ENCODE measurements around the gene AEBP1.

AEBP1 gene

GRCh38 chr7:44149571-44150465, 45.7 kb downstream of the AEBP1 start:
- Histone ChIP-seq H3K4me1 (ENCODE audit: control insufficient read depth, insufficient read depth, low read length) (peaks cover 24% of the 10 kb centered on the region), H3K4me3 (ENCODE audit: low read depth, low read length) (no peak overlapping the region), H3K36me3 (ENCODE audit: control insufficient read depth, insufficient read depth, low read length) (no peaks in the 10 kb centered on the region), H3K27me3 (ENCODE audit: control insufficient read depth, insufficient read depth, low read length) (peaks cover 18% of the 10 kb centered on the region), H3K9me3 (ENCODE audit: control insufficient read depth, insufficient read depth, low read depth, low read length) (no peaks in the 10 kb centered on the region), H3K27ac (ENCODE audit: low read depth, low read length) (no peak overlapping the region), H3K9ac (ENCODE audit: low read length) (no peak overlapping the region)

- Histone ChIP-seq H3K27ac (ENCODE audit: low read depth, low read length) (no peak overlapping the region), H3K9me3 (ENCODE audit: control insufficient read depth, insufficient read depth, low read depth, low read length) (no peaks in the 10 kb centered on the region), H3K36me3 (ENCODE audit: control insufficient read depth, insufficient read depth, low read length) (no peaks in the 10 kb centered on the region), H3K27me3 (ENCODE audit: control insufficient read depth, insufficient read depth, low read length) (peaks cover 12% of the 10 kb centered on the region), H3K4me1 (ENCODE audit: control insufficient read depth, insufficient read depth, low read length) (peaks cover 19% of the 10 kb centered on the region), H3K9ac (ENCODE audit: low read length) (no peak overlapping the region), H3K4me3 (ENCODE audit: low read depth, low read length) (no peak overlapping the region)
These were observed 46.3 kb downstream of the AEBP1 start for GRCh38 chr7:44150466-44150832.

GRCh38 chr7:44150966-44151941, 47.1 kb downstream of the AEBP1 start:
- H3K27ac ChIP-seq (ENCODE audit: low read depth, low read length), result no peak overlapping the region
- H3K4me3 ChIP-seq (ENCODE audit: low read depth, low read length), result no peak overlapping the region
- H3K27me3 ChIP-seq (ENCODE audit: control insufficient read depth, insufficient read depth, low read length), result peaks cover 7% of the 10 kb centered on the region; the same call in 1 of the 2 replicates
- no peak overlapping the region for H3K9ac ChIP-seq (ENCODE audit: low read length)
- no peaks in the 10 kb centered on the region for H3K9me3 ChIP-seq (ENCODE audit: control insufficient read depth, insufficient read depth, low read depth, low read length)
- H3K4me1 ChIP-seq (ENCODE audit: control insufficient read depth, insufficient read depth, low read length), result peaks cover 18% of the 10 kb centered on the region
- no peaks in the 10 kb centered on the region for H3K36me3 ChIP-seq (ENCODE audit: control insufficient read depth, insufficient read depth, low read length)

DNA sequence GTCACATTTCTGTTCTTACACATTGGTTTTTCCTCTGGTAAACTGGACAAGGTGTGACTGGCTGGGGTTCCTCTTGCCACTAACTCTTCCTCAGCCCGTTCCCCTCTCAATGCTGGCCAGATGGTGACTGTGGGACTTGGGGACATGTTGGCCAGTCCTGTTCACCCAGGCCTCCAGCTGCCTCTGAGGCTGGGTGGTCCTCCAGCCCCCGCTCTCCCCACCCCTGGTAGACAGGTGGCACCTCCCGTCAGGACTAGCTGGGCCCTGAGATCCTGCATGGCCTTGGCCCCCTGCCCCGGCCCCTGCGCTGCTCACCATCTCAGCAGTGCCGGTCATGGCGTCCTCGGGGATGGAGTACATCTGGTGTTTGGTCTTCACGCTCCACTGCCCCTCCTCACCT, 47.8 kb downstream of the AEBP1 start:
- Histone ChIP-seq H3K36me3 (ENCODE audit: control insufficient read depth, insufficient read depth, low read length) (no peaks in the 10 kb centered on the region), H3K4me1 (ENCODE audit: control insufficient read depth, insufficient read depth, low read length) (peaks cover 11% of the 10 kb centered on the region), H3K27ac (ENCODE audit: low read depth, low read length) (no peak overlapping the region), H3K9ac (ENCODE audit: low read length) (no peak overlapping the region), H3K4me3 (ENCODE audit: low read depth, low read length) (no peak overlapping the region), H3K9me3 (ENCODE audit: control insufficient read depth, insufficient read depth, low read depth, low read length) (no peaks in the 10 kb centered on the region), H3K27me3 (ENCODE audit: control insufficient read depth, insufficient read depth, low read length) (no peaks in the 10 kb centered on the region)

DNA sequence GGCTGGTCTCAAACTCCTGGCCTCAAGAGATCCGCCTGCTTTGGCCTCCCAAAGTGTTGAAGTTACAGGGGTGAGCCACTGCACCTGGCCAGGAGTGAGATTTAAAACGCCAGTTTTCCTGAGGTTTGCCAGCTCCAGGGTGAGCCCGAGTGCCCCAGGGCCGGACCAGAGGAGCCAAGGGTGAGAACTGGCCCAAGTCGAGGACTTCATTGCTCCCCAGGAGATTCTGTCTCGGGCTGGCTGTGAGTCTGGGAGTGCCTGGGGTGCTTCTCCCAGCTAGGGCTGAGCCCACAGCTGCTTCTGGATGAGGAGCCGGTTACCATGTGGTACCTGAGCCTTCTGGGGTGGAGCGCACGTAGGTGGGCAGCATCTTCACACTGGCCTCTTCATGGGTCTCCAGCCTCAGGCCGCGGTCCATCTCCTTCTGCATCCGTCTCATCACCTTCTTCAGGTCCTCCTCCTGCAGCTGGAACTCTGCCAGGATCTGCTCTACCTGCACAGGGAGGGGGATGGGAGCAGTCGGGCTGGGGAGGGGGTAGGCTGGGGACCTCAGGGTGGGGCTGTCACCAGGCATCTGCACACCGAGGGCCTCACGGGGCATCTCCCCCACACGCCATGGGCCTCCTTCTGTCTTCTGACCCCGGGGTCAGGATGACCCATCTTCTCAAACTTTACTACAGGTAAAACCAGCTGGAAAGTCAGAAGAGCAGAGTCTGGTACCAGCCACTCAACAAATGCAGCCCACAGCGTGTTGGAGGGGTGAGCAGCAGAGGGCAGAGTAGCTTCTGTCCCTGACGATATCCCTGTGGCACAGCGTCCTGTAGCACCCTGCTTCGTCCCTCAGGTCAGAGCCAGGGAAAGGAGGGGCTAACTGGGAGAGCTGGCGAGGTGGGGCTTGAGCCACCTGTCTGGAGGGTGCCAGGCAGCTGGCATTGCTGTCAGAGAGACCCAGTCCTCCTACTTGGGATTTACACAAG, 49.1 kb downstream of the AEBP1 start:
- Histone ChIP-seq H3K9me3 (ENCODE audit: control insufficient read depth, insufficient read depth, low read depth, low read length) (no peaks in the 10 kb centered on the region), H3K27me3 (ENCODE audit: control insufficient read depth, insufficient read depth, low read length) (no peaks in the 10 kb centered on the region), H3K27ac (ENCODE audit: low read depth, low read length) (no peak overlapping the region), H3K36me3 (ENCODE audit: control insufficient read depth, insufficient read depth, low read length) (no peaks in the 10 kb centered on the region), H3K4me3 (ENCODE audit: low read depth, low read length) (no peak overlapping the region), H3K4me1 (ENCODE audit: control insufficient read depth, insufficient read depth, low read length) (peaks cover 5% of the 10 kb centered on the region; the same call in 1 of the 2 replicates), H3K9ac (ENCODE audit: low read length) (no peak overlapping the region)

DNA sequence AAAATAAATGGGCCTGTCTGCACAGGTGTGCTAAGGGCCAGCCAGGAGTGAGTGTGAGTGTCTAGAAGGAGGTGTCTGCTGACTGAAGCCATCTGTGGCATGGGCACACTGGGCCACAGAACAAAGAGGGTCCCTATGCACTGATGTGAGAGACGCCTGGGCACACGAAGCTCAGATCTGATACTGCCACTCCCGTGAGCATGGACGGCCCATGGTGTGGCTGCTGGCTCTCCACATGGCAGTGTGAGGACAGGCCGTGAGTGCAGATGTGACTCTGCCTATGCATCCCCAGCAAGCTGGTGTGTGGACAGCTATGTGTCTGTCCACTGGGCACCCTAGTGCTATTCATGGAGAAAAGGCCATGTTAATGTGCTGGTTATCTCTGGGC, 49.8 kb downstream of the AEBP1 start:
- no peak overlapping the region for H3K27ac ChIP-seq (ENCODE audit: low read depth, low read length)
- peaks cover 5% of the 10 kb centered on the region; the same call in 1 of the 2 replicates for H3K4me1 ChIP-seq (ENCODE audit: control insufficient read depth, insufficient read depth, low read length)
- H3K4me3 ChIP-seq (ENCODE audit: low read depth, low read length), result no peak overlapping the region
- no peaks in the 10 kb centered on the region for H3K27me3 ChIP-seq (ENCODE audit: control insufficient read depth, insufficient read depth, low read length)
- H3K9ac ChIP-seq (ENCODE audit: low read length), result no peak overlapping the region
- no peaks in the 10 kb centered on the region for H3K9me3 ChIP-seq (ENCODE audit: control insufficient read depth, insufficient read depth, low read depth, low read length)
- no peaks in the 10 kb centered on the region for H3K36me3 ChIP-seq (ENCODE audit: control insufficient read depth, insufficient read depth, low read length)

GRCh38 chr7:44154703-44155102, 50.6 kb downstream of the AEBP1 start:
- Histone ChIP-seq H3K4me1 (ENCODE audit: control insufficient read depth, insufficient read depth, low read length) (peaks cover 5% of the 10 kb centered on the region; the same call in 1 of the 2 replicates), H3K36me3 (ENCODE audit: control insufficient read depth, insufficient read depth, low read length) (no peaks in the 10 kb centered on the region), H3K9ac (ENCODE audit: low read length) (no peak overlapping the region), H3K4me3 (ENCODE audit: low read depth, low read length) (no peak overlapping the region), H3K27ac (ENCODE audit: low read depth, low read length) (no peak overlapping the region), H3K27me3 (ENCODE audit: control insufficient read depth, insufficient read depth, low read length) (no peaks in the 10 kb centered on the region), H3K9me3 (ENCODE audit: control insufficient read depth, insufficient read depth, low read depth, low read length) (no peaks in the 10 kb centered on the region)

DNA sequence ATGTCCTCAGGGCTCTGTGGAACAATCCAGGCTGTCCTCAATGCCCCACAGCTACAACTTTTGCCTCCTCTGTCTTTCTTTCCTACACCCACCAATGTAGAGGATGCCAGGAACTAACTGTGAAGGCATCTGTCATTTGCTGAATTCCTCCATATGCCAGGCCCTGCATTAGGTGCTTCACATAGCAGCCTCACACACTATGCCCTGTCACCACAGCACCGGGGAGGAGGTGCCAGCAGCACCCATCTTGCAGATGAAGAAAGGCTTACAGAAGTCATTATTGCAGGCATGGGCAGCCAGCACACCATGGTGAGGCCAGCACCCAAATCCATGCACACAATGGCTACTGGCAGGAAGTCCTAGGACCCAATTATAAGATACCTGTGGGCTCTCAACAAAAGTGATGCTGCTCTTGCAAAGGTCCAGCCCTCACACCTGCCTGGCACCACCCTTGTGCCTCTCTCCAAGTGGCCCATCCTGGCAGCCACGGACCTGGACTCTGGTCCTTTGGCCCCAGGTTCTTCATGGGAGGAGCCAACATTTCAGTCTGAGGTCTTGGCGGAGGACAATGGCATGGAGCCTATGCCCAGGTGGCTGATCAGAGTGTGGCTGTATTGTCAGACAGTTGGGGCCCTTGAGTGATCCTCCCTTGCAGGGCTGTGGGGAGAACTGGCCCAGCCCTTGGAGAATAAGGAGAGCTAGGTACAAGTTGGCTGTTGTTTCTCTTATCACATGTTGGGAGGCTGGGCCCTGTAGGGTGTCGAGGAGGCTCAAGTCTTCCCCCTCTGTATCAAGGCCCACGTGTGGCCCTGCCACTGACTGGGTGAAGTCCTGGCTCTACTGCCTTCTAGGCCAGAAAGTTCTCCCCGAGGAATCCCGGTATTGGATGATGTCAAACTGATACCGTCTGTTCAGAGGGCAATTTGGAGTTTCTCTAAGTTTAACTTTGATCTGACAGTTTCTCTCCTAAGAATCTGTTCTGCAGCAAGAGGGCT, 51.3 kb downstream of the AEBP1 start:
- H3K27me3 ChIP-seq (ENCODE audit: control insufficient read depth, insufficient read depth, low read length), result no peaks in the 10 kb centered on the region
- no peak overlapping the region for H3K9ac ChIP-seq (ENCODE audit: low read length)
- no peak overlapping the region for H3K4me3 ChIP-seq (ENCODE audit: low read depth, low read length)
- peaks cover 5% of the 10 kb centered on the region; the same call in 1 of the 2 replicates for H3K4me1 ChIP-seq (ENCODE audit: control insufficient read depth, insufficient read depth, low read length)
- H3K36me3 ChIP-seq (ENCODE audit: control insufficient read depth, insufficient read depth, low read length), result no peaks in the 10 kb centered on the region
- H3K9me3 ChIP-seq (ENCODE audit: control insufficient read depth, insufficient read depth, low read depth, low read length), result no peaks in the 10 kb centered on the region
- no peak overlapping the region for H3K27ac ChIP-seq (ENCODE audit: low read depth, low read length)

DNA sequence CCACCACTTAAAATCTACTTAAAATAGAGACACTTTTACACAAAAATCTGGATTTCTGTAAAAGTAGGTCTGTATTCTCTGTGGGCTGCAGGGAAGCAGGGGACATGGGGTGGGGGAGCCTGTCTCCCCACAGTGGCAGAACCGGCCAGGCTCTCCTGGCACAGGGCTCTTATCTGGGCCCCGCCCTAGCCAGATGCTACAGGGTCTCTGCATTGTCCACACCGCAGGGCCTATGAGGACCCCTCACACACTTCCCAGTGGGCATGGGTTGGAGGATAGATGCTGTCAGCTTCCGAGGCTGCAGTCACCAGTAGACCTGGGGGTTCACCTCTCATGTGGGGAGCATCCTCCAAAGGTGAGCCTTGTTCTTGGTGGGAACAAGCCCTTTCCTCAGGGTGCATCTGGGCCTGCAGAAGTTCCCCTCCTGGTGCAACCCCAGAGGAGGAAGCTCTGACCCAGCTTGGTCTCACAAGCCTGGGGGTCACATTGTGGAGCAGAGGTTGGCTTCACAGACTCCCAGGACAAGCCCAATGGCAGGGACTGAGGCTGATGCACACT, 52.4 kb downstream of the AEBP1 start:
- Histone ChIP-seq H3K36me3 (ENCODE audit: control insufficient read depth, insufficient read depth, low read length) (no peaks in the 10 kb centered on the region), H3K4me1 (ENCODE audit: control insufficient read depth, insufficient read depth, low read length) (peaks cover 5% of the 10 kb centered on the region; the same call in 1 of the 2 replicates), H3K27me3 (ENCODE audit: control insufficient read depth, insufficient read depth, low read length) (no peaks in the 10 kb centered on the region), H3K27ac (ENCODE audit: low read depth, low read length) (no peak overlapping the region), H3K9ac (ENCODE audit: low read length) (no peak overlapping the region), H3K9me3 (ENCODE audit: control insufficient read depth, insufficient read depth, low read depth, low read length) (no peaks in the 10 kb centered on the region), H3K4me3 (ENCODE audit: low read depth, low read length) (no peak overlapping the region)
